HEK293 (cell line): ENCODE measurements around the gene AADAT.
A peak's percentile ranks its signal among the peaks of the same experiment; 100 is the strongest.

Experiments
- CTCF ChIP-seq: fragments of 450-650 bp; formaldehyde crosslinking; IDR thresholded peaks from 2 replicates; pipeline ENCODE4 v1.5.1; 2016; ENCODE audit warnings: missing biosample characterization, missing genetic modification characterization
- EGR2 ChIP-seq: fragments of 450-650 bp; formaldehyde crosslinking; IDR thresholded peaks from 2 replicates; pipeline ENCODE4 v1.5.1; 2016; ENCODE audit warnings: low read depth, missing biosample characterization, missing genetic modification characterization
- HOXD13 ChIP-seq: sonication (generic); formaldehyde crosslinking; IDR thresholded peaks from 2 replicates; pipeline ENCODE4 v1.8.0; 2022; ENCODE audit warnings: missing genetic modification reagents, borderline replicate concordance
- KLF9 ChIP-seq: fragments of 450-650 bp; formaldehyde crosslinking; IDR thresholded peaks from 2 replicates; pipeline ENCODE4 v1.5.1; 2016; ENCODE audit warnings: missing biosample characterization, missing genetic modification characterization, low read depth
- MZF1 ChIP-seq: fragments of 450-650 bp; formaldehyde crosslinking; IDR thresholded peaks from 2 replicates; pipeline ENCODE4 v1.5.1; 2017; ENCODE audit warnings: missing biosample characterization, missing genetic modification characterization, borderline replicate concordance
- OSR2 ChIP-seq: fragments of 450-650 bp; formaldehyde crosslinking; IDR thresholded peaks from 2 replicates; pipeline ENCODE4 v1.5.1; 2016; ENCODE audit warnings: missing biosample characterization, missing genetic modification characterization
- PRDM10 ChIP-seq: fragments of 450-650 bp; formaldehyde crosslinking; IDR thresholded peaks from 2 replicates; pipeline ENCODE4 v1.5.1; 2016; ENCODE audit warnings: missing biosample characterization, missing genetic modification characterization
- REST ChIP-seq: fragments of 450-650 bp; formaldehyde crosslinking; IDR thresholded peaks from 2 replicates; pipeline ENCODE4 v1.5.1; 2016; ENCODE audit warnings: missing biosample characterization, missing genetic modification characterization
- SCRT2 ChIP-seq: fragments of 450-650 bp; formaldehyde crosslinking; IDR thresholded peaks from 2 replicates; pipeline ENCODE4 v1.5.1; 2016; ENCODE audit warnings: missing biosample characterization, missing genetic modification characterization
- TSHZ1 ChIP-seq: fragments of 450-650 bp; formaldehyde crosslinking; IDR thresholded peaks from 2 replicates; pipeline ENCODE4 v1.5.1; 2016; ENCODE audit warnings: missing biosample characterization, missing genetic modification characterization, borderline replicate concordance
- YY1 ChIP-seq: fragments of 450-650 bp; formaldehyde crosslinking; IDR thresholded peaks from 2 replicates; pipeline ENCODE4 v1.5.1; 2018; ENCODE audit warnings: missing biosample characterization, missing genetic modification characterization
- YY2 ChIP-seq: fragments of 450-650 bp; formaldehyde crosslinking; IDR thresholded peaks from 2 replicates; pipeline ENCODE4 v1.5.1; 2016; ENCODE audit warnings: missing biosample characterization, missing genetic modification characterization
- ZFP41 ChIP-seq: fragments of 450-650 bp; formaldehyde crosslinking; IDR thresholded peaks from 2 replicates; pipeline ENCODE4 v1.5.1; 2016; ENCODE audit warnings: missing biosample characterization, missing genetic modification characterization, borderline replicate concordance
- ZIC2 ChIP-seq: fragments of 450-650 bp; formaldehyde crosslinking; IDR thresholded peaks from 2 replicates; pipeline ENCODE4 v1.5.1; 2016; ENCODE audit warnings: missing biosample characterization, missing genetic modification characterization
- ZNF157 ChIP-seq: fragments of 450-650 bp; formaldehyde crosslinking; IDR thresholded peaks from 2 replicates; pipeline ENCODE4 v1.5.1; 2016; ENCODE audit warnings: missing biosample characterization, missing genetic modification characterization
- ZNF24 ChIP-seq: fragments of 450-650 bp; formaldehyde crosslinking; IDR thresholded peaks from 2 replicates; pipeline ENCODE4 v1.5.1; 2016; ENCODE audit warnings: missing biosample characterization, missing genetic modification characterization
- ZNF324 ChIP-seq: fragments of 450-650 bp; formaldehyde crosslinking; IDR thresholded peaks from 2 replicates; pipeline ENCODE4 v1.5.1; 2016; ENCODE audit warnings: missing biosample characterization, missing genetic modification characterization
- ZNF354C ChIP-seq: fragments of 450-650 bp; formaldehyde crosslinking; IDR thresholded peaks from 2 replicates; pipeline ENCODE4 v1.5.1; 2016; ENCODE audit warnings: missing biosample characterization, missing genetic modification characterization, low read depth, borderline replicate concordance
- ZNF37A ChIP-seq: fragments of 450-650 bp; IDR thresholded peaks from 2 replicates; pipeline ENCODE4 v1.5.1; 2018; ENCODE audit warnings: missing biosample characterization, missing genetic modification characterization
- ZNF473 ChIP-seq: fragments of 450-650 bp; formaldehyde crosslinking; IDR thresholded peaks from 2 replicates; pipeline ENCODE4 v1.5.1; 2017; ENCODE audit warnings: missing biosample characterization, missing genetic modification characterization
- ZNF488 ChIP-seq: fragments of 450-650 bp; formaldehyde crosslinking; IDR thresholded peaks from 2 replicates; pipeline ENCODE4 v1.5.1; 2016; ENCODE audit warnings: missing biosample characterization, missing genetic modification characterization
- ZNF510 ChIP-seq: fragments of 450-650 bp; formaldehyde crosslinking; IDR thresholded peaks from 2 replicates; pipeline ENCODE4 v1.5.1; 2018; ENCODE audit warnings: mild to moderate bottlenecking, missing genetic modification characterization, missing biosample characterization; ENCODE audit not compliant: insufficient replicate concordance
- ZNF529 ChIP-seq: fragments of 450-650 bp; formaldehyde crosslinking; IDR thresholded peaks from 2 replicates; pipeline ENCODE4 v1.5.1; 2017; ENCODE audit warnings: missing genetic modification characterization, missing biosample characterization; ENCODE audit not compliant: insufficient replicate concordance
- ZNF548 ChIP-seq: fragments of 450-650 bp; formaldehyde crosslinking; IDR thresholded peaks from 2 replicates; pipeline ENCODE4 v1.5.1; 2016; ENCODE audit warnings: missing biosample characterization, missing genetic modification characterization
- ZNF639 ChIP-seq: fragments of 450-650 bp; formaldehyde crosslinking; IDR thresholded peaks from 2 replicates; pipeline ENCODE4 v1.5.1; 2016; ENCODE audit warnings: missing biosample characterization, missing genetic modification characterization
- ZSCAN30 ChIP-seq: fragments of 450-650 bp; IDR thresholded peaks from 2 replicates; pipeline ENCODE4 v1.5.1; 2018; ENCODE audit warnings: missing biosample characterization, mild to moderate bottlenecking, missing genetic modification characterization, moderate library complexity
- ZXDB ChIP-seq: fragments of 450-650 bp; formaldehyde crosslinking; IDR thresholded peaks from 2 replicates; pipeline ENCODE4 v1.5.1; 2016; ENCODE audit warnings: missing biosample characterization, missing genetic modification characterization

The AADAT gene

GRCh38 chr4:170089274-170089667, 485 bp downstream of the AADAT start (continued):
- TF ChIP-seq PRDM10 (tag by site-specific recombination) (peak; percentile 91), CTCF (peak; percentile 51), SCRT2 (tag by site-specific recombination) (peak; percentile 89), ZFP41 (tag by site-specific recombination) (no peak), ZSCAN30 (tag by site-specific recombination) (no peak), ZNF324 (tag by site-specific recombination) (no peak), ZNF473 (tag by site-specific recombination) (no peak), MZF1 (no peak), REST (tag by site-specific recombination) (no peak), ZNF24 (tag by site-specific recombination) (no peak), ZNF488 (no peak), OSR2 (no peak), ZNF157 (tag by site-specific recombination) (no peak), EGR2 (tag by site-specific recombination) (no peak), ZNF639 (tag by site-specific recombination) (no peak), ZNF354C (tag by site-specific recombination) (no peak), ZXDB (tag by site-specific recombination) (no peak), ZNF548 (tag by site-specific recombination) (no peak), ZNF529 (no peak), ZNF510 (tag by site-specific recombination) (no peak), TSHZ1 (tag by site-specific recombination) (no peak), YY1 (tag by site-specific recombination) (no peak), ZNF37A (tag by site-specific recombination) (no peak), YY2 (no peak), ZIC2 (tag by site-specific recombination) (no peak), HOXD13 (CRISPR knock-in tag) (no peak), KLF9 (tag by site-specific recombination) (peak; percentile 50; the same call in 1 of the 2 replicates)
